ENCODE data around the gene MYL11. TPM values are rescaled to one million over a fixed set of nuclear protein-coding genes. Genes with fewer than 3 reads are reported as not detected.

Gene MYL11
- polyA plus RNA-seq, 1 donor from 2014 or later: 1.7 TPM

Other genes starting within 250 kb of the MYL11 start
- gene CORO1A, start 191.2 kb upstream of the MYL11 start, polyA plus RNA-seq: 1,353 TPM
- gene BOLA2B, start 181.1 kb upstream of the MYL11 start, polyA plus RNA-seq: 264 TPM
- 83.5 TPM for gene SLX1A, start 180.9 kb upstream of the MYL11 start, polyA plus RNA-seq
- gene SULT1A3, start 175.5 kb upstream of the MYL11 start, polyA plus RNA-seq: 1.9 TPM
- gene NPIPB13, start 126.3 kb upstream of the MYL11 start, polyA plus RNA-seq: 1.3 TPM
- gene CD2BP2, start 19.5 kb upstream of the MYL11 start, polyA plus RNA-seq: 42.7 TPM
- 11.3 TPM for gene TBC1D10B, start 4.3 kb upstream of the MYL11 start, polyA plus RNA-seq
- 161 TPM for gene SEPTIN1, start 7.8 kb downstream of the MYL11 start, polyA plus RNA-seq
- 9.7 TPM for gene ZNF48, start 20.6 kb downstream of the MYL11 start, polyA plus RNA-seq
- gene ZNF771, start 32.8 kb downstream of the MYL11 start, polyA plus RNA-seq: 4.8 TPM
- gene DCTPP1, start 55.2 kb downstream of the MYL11 start, polyA plus RNA-seq: 137 TPM
- gene SEPHS2, start 71.1 kb downstream of the MYL11 start, polyA plus RNA-seq: 64.0 TPM
- 51.9 TPM for gene ITGAL, start 97.9 kb downstream of the MYL11 start, polyA plus RNA-seq
- 12.7 TPM for gene ZNF768, start 151.8 kb downstream of the MYL11 start, polyA plus RNA-seq
- gene ZNF747, start 160.1 kb downstream of the MYL11 start, polyA plus RNA-seq: 14.8 TPM
- gene ZNF764, start 183.6 kb downstream of the MYL11 start, polyA plus RNA-seq: 6.2 TPM
- gene ZNF688, start 196.9 kb downstream of the MYL11 start, polyA plus RNA-seq: 40.7 TPM
- gene ZNF785, start 210.9 kb downstream of the MYL11 start, polyA plus RNA-seq: 2.9 TPM
- 12.8 TPM for gene ZNF689, start 235.6 kb downstream of the MYL11 start, polyA plus RNA-seq